Astrocyte (in vitro differentiated cells and primary cell): ENCODE results near the gene FLCN.

ENCODE experiments used
- EZH2 ChIP-seq: IDR thresholded peaks from 2 replicates; pipeline ENCODE4 v1.6.1; 2012; ENCODE audit warnings: mild to moderate bottlenecking, low read length, inconsistent platforms; ENCODE audit not compliant: insufficient read depth
- TF ChIP-seq, protein P1 (sequence below): IDR thresholded peaks from 2 replicates; pipeline ENCODE4 v1.5.1; 2011; ENCODE audit warnings: low read depth, mild to moderate bottlenecking, inconsistent platforms, low read length, moderate library complexity; ENCODE audit not compliant: insufficient read depth

DNA sequence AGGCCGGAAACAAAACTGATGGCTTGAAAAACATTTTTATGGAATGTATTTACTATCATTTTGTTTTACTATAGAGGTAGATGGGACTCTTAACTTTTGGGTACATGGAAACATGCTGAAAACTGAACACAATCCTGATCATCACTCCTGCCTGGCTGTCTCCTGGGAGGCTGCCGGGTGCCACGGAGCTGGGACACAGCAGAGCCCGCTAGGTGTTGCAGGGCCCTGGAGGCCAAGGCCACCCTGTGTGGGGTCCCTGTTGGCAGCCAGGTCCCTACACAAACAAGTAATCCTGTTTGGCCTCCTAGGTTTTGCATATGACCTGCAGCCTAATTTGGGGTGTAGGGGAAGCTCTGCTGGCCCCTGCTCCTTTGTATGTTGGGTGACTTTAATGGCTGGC, 48.4 kb downstream of the FLCN start:
- TF ChIP-seq, protein P1, sequence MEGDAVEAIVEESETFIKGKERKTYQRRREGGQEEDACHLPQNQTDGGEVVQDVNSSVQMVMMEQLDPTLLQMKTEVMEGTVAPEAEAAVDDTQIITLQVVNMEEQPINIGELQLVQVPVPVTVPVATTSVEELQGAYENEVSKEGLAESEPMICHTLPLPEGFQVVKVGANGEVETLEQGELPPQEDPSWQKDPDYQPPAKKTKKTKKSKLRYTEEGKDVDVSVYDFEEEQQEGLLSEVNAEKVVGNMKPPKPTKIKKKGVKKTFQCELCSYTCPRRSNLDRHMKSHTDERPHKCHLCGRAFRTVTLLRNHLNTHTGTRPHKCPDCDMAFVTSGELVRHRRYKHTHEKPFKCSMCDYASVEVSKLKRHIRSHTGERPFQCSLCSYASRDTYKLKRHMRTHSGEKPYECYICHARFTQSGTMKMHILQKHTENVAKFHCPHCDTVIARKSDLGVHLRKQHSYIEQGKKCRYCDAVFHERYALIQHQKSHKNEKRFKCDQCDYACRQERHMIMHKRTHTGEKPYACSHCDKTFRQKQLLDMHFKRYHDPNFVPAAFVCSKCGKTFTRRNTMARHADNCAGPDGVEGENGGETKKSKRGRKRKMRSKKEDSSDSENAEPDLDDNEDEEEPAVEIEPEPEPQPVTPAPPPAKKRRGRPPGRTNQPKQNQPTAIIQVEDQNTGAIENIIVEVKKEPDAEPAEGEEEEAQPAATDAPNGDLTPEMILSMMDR, result no peak
- no peak for TF ChIP-seq EZH2
